Endodermal cell (in vitro differentiated cells): ENCODE measurements around the gene MATR3. TPM values are rescaled to one million over a fixed set of nuclear protein-coding genes. Genes with fewer than 3 reads are reported as not detected.

Experiments
- DNase-seq: peaks from one replicate; pipeline ENCODE4 v3.0.0-alpha.2; 2017
- H3K27ac ChIP-seq: 2 replicates; pipeline ENCODE4 v1.5.1; 2013; ENCODE audit warnings: mild to moderate bottlenecking, low read depth, low read length, moderate library complexity
- H3K27me3 ChIP-seq: 2 replicates; pipeline ENCODE4 v1.6.1; 2013; ENCODE audit warnings: mild to moderate bottlenecking, low read length, moderate library complexity; ENCODE audit not compliant: insufficient read depth, control insufficient read depth, poor library complexity, severe bottlenecking
- H3K36me3 ChIP-seq: 2 replicates; pipeline ENCODE4 v1.7.0; 2013; ENCODE audit warnings: mild to moderate bottlenecking, low read length, moderate library complexity; ENCODE audit not compliant: control insufficient read depth, insufficient read depth
- H3K4me1 ChIP-seq: one replicate; pipeline ENCODE4 v1.7.0; 2013; ENCODE audit warnings: low read length; ENCODE audit not compliant: control insufficient read depth, insufficient read depth
- H3K4me3 ChIP-seq: 2 replicates; pipeline ENCODE4 v1.5.1; 2013; ENCODE audit warnings: mild to moderate bottlenecking, low read length, moderate library complexity
- H3K9ac ChIP-seq: 2 replicates; pipeline ENCODE4 v1.6.1; 2013; ENCODE audit warnings: mild to moderate bottlenecking, low read length, moderate library complexity; ENCODE audit not compliant: poor library complexity, severe bottlenecking; ENCODE audit errors: extremely low read depth
- H3K9me3 ChIP-seq: 2 replicates; pipeline ENCODE4 v1.6.1; 2013; ENCODE audit warnings: mild to moderate bottlenecking, low read length, moderate library complexity; ENCODE audit not compliant: control insufficient read depth
- H3K27ac Mint-ChIP-seq: 2 replicates; pipeline ENCODE4 v1.8.0; 2020; ENCODE audit warnings: mixed read lengths
- H3K27me3 Mint-ChIP-seq: 2 replicates; pipeline ENCODE4 v1.8.0; 2021; ENCODE audit warnings: mild to moderate bottlenecking, mixed read lengths; ENCODE audit not compliant: insufficient read depth
- H3K36me3 Mint-ChIP-seq: 2 replicates; pipeline ENCODE4 v1.8.0; 2020; ENCODE audit warnings: low read depth, mixed read lengths
- H3K4me1 Mint-ChIP-seq: 2 replicates; pipeline ENCODE4 v1.8.0; 2020; ENCODE audit warnings: mixed read lengths
- H3K4me3 Mint-ChIP-seq: 2 replicates; pipeline ENCODE4 v1.8.0; 2020; ENCODE audit warnings: mild to moderate bottlenecking, moderate library complexity, mixed read lengths
- H3K9me3 Mint-ChIP-seq: 2 replicates; pipeline ENCODE4 v1.8.0; 2020; ENCODE audit warnings: mild to moderate bottlenecking, mixed read lengths
- CTCF ChIP-seq: fragments of 200-600 bp; sonication (generic); conservative IDR thresholded peaks from 2 replicates; pipeline ENCODE4 v1.5.0; 2021; ENCODE audit warnings: antibody characterized with exemption, mild to moderate bottlenecking
- WGBS, 2 experiments: methylation state at CpG; one replicate each; pipeline versions ENCODE4 v1.1.5 to v1.1.7; 2013; ENCODE audit warnings: missing lambda C conversion rate in 2 of 2, mixed read lengths in 1 of 2; ENCODE audit not compliant: insufficient coverage in 1 of 2, insufficient read length in 1 of 2; 5-methylcytosine and 5-hydroxymethylcytosine counted together
- total RNA-seq, 2 donors: library from RNA; stranded (reverse); fragmentation: NEBNext Ultra II Directional in 1 of 2; extraction: Animal tissue kit (Norgen Biotek cat#: 25700) in 1 of 2; gene quantifications; 2 replicates in 1 of 2; 3 replicates in 1 of 2; pipeline ENCODE4 v1.2.1, GENCODE V29; 2021

Gene MATR3
- total RNA-seq, 2 donors from 2014 or later = 250 to 279 TPM

GRCh38 chr5:139263946-139264345, 29.6 kb upstream of the MATR3 start:
- WGBS, 2 experiments = 95 to 100% methylated on average over 3 of the region's 3 CpGs
- Histone ChIP-seq H3K4me3 (no peak overlapping the region), H3K9ac (no peak overlapping the region), H3K4me1 (no peaks in the 10 kb centered on the region), H3K9me3 (no peaks in the 10 kb centered on the region), H3K27me3 (no peaks in the 10 kb centered on the region), H3K36me3 (no peaks in the 10 kb centered on the region), H3K27ac (no peak overlapping the region)
- Mint-ChIP-seq H3K27me3 (no peaks in the 10 kb centered on the region), H3K36me3 (no peaks in the 10 kb centered on the region), H3K4me1 (peaks cover 11% of the 10 kb centered on the region), H3K4me3 (no peak overlapping the region), H3K27ac (no peak overlapping the region), H3K9me3 (no peaks in the 10 kb centered on the region)
- TF ChIP-seq CTCF = no peak
- no peak for DNase-seq

- 86 to 100% methylated on average over 1 to 2 of the region's 2 CpGs for WGBS, 2 experiments
- no peaks in the 10 kb centered on the region for H3K9me3 ChIP-seq
- H3K4me3 ChIP-seq = no peak overlapping the region
- no peak overlapping the region for H3K27ac Mint-ChIP-seq
- H3K36me3 ChIP-seq = no peaks in the 10 kb centered on the region
- H3K9me3 Mint-ChIP-seq = no peaks in the 10 kb centered on the region
- peaks cover 11% of the 10 kb centered on the region for H3K4me1 Mint-ChIP-seq
- no peak overlapping the region for H3K9ac ChIP-seq
- H3K4me3 Mint-ChIP-seq = no peak overlapping the region
- no peaks in the 10 kb centered on the region for H3K27me3 ChIP-seq
- no peak overlapping the region for H3K27ac ChIP-seq
- DNase-seq = no peak
- no peaks in the 10 kb centered on the region for H3K4me1 ChIP-seq
- H3K27me3 Mint-ChIP-seq = no peaks in the 10 kb centered on the region
- no peak for TF ChIP-seq CTCF
- no peaks in the 10 kb centered on the region for H3K36me3 Mint-ChIP-seq
Measured at GRCh38 chr5:139265001-139265400, 28.5 kb upstream of the MATR3 start.

- no peak for TF ChIP-seq CTCF
- no peaks in the 10 kb centered on the region for H3K9me3 ChIP-seq
- H3K9ac ChIP-seq = no peak overlapping the region
- no peaks in the 10 kb centered on the region for H3K27me3 ChIP-seq
- peaks cover 11% of the 10 kb centered on the region for H3K4me1 Mint-ChIP-seq
- DNase-seq = no peak
- 93 to 96% methylated on average over 5 to 10 of the region's 11 CpGs for WGBS, 2 experiments
- H3K36me3 Mint-ChIP-seq = no peaks in the 10 kb centered on the region
- H3K27ac Mint-ChIP-seq = no peak overlapping the region
- H3K27ac ChIP-seq = no peak overlapping the region
- H3K4me1 ChIP-seq = no peaks in the 10 kb centered on the region
- H3K36me3 ChIP-seq = no peaks in the 10 kb centered on the region
- H3K9me3 Mint-ChIP-seq = no peaks in the 10 kb centered on the region
- H3K4me3 ChIP-seq = no peak overlapping the region
- H3K4me3 Mint-ChIP-seq = no peak overlapping the region
- H3K27me3 Mint-ChIP-seq = no peaks in the 10 kb centered on the region
Measured at GRCh38 chr5:139266236-139266635, 27.3 kb upstream of the MATR3 start.
